ENCODE data around the gene TMEM82. TPM values are rescaled to one million over a fixed set of nuclear protein-coding genes. Genes with fewer than 3 reads are reported as not detected.

The TMEM82 gene
- total RNA-seq, 1 donor from 2014 or later: not detected

DNA sequence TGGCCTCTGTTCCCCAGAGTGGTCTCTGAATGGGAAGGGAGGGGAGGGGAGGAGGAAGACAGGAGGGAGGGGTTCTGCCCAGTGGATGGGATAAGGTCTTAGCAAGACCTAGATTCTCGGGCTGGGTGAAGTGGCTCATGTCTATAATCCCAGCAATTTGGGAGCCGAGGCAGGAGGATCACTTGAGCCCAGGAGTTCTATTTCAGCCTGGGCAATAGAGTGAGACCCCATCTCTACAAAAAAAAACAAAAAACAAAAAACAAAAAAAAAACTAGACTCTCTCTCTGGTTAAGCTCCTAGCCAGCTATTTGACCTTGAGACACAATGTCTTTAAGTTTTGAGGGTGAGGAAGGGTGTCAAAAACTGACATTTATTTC lies 53.8 kb downstream of the TMEM82 start:
- Histone ChIP-seq H3K36me3 (ENCODE audit: control insufficient read depth, insufficient read depth, low read length) (no peaks in the 10 kb centered on the region), H3K27me3 (ENCODE audit: control insufficient read depth, insufficient read depth, low read length) (no peaks in the 10 kb centered on the region), H3K4me3 (ENCODE audit: low read depth, low read length) (no peak overlapping the region)
- TF ChIP-seq, protein P1, sequence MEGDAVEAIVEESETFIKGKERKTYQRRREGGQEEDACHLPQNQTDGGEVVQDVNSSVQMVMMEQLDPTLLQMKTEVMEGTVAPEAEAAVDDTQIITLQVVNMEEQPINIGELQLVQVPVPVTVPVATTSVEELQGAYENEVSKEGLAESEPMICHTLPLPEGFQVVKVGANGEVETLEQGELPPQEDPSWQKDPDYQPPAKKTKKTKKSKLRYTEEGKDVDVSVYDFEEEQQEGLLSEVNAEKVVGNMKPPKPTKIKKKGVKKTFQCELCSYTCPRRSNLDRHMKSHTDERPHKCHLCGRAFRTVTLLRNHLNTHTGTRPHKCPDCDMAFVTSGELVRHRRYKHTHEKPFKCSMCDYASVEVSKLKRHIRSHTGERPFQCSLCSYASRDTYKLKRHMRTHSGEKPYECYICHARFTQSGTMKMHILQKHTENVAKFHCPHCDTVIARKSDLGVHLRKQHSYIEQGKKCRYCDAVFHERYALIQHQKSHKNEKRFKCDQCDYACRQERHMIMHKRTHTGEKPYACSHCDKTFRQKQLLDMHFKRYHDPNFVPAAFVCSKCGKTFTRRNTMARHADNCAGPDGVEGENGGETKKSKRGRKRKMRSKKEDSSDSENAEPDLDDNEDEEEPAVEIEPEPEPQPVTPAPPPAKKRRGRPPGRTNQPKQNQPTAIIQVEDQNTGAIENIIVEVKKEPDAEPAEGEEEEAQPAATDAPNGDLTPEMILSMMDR (IDR thresholded peaks at IDR 0.05; ENCODE audit: insufficient read depth, low read length, poor library complexity, severe bottlenecking): no peak
- DNase-seq (ENCODE audit: low read depth): no peak

Other genes starting within 250 kb of the TMEM82 start
- gene CASP9, start 218.3 kb upstream of the TMEM82 start, total RNA-seq: 14.0 and 22.7 TPM in 2 replicates
- gene DNAJC16, start 215.7 kb upstream of the TMEM82 start, total RNA-seq: 21.7 and 31.7 TPM in 2 replicates
- gene AGMAT, start 157.4 kb upstream of the TMEM82 start, total RNA-seq: 0.75 and 0.96 TPM in 2 replicates
- 16.9 TPM in 2 replicates for gene DDI2, start 125.0 kb upstream of the TMEM82 start, total RNA-seq
- 52.1 and 73.3 TPM in 2 replicates for gene PLEKHM2, start 58.2 kb upstream of the TMEM82 start, total RNA-seq
- gene SLC25A34, start 6.2 kb upstream of the TMEM82 start, total RNA-seq: 0.25 and 0.34 TPM in 2 replicates
- gene FBLIM1, start 16.3 kb downstream of the TMEM82 start, total RNA-seq: 364 and 458 TPM in 2 replicates
- gene UQCRHL, start 65.2 kb downstream of the TMEM82 start, total RNA-seq: 1.8 and 1.9 TPM in 2 replicates
- gene SPEN, start 105.2 kb downstream of the TMEM82 start, total RNA-seq: 24.0 and 29.1 TPM in 2 replicates
- 24.1 and 33.8 TPM in 2 replicates for gene ZBTB17, start 233.6 kb downstream of the TMEM82 start, total RNA-seq